ENCODE measurements around the gene FAM20C.

Gene FAM20C

DNA sequence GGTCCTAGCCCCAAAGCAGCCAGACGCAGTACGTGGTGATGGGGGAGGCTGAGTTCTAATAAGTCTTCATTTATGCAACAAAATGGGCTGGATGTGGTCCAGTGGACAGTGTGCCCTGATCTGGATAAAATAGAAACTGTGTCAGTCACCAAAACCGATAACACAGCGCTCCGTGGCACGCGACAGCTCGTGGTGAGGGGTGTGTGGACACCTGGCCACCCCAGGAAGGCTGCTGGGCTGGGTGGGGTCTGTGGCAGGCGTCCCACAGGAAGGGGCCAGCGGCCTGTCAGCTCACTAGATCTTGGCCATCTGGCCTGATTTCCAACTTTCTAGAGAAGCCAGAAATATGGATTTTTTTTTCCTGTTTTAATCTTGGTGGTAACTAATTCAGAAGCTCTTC lies 17.0 kb downstream of the FAM20C start:
- H3K4me3 ChIP-seq (ENCODE audit: low read depth in 1 of 5, low read length in 5 of 5): no peak overlapping the region
- H3K4me1 ChIP-seq (ENCODE audit: control insufficient read depth in 5 of 5, insufficient read depth in 5 of 5, low read length in 5 of 5): peaks cover 0 to 13% (median under 1%) of the 10 kb centered on the region in 5 donors
- H3K36me3 ChIP-seq (ENCODE audit: control insufficient read depth in 5 of 5, insufficient read depth in 5 of 5, low read length in 5 of 5): peaks cover 0 to 54% (median 36%) of the 10 kb centered on the region in 5 donors
- no peaks in the 10 kb centered on the region for H3K9me3 ChIP-seq (ENCODE audit: control insufficient read depth in 5 of 5, low read length in 5 of 5)
- no peak overlapping the region for H3K27ac ChIP-seq (ENCODE audit: low read depth, low read length)
- no peaks in the 10 kb centered on the region for H3K27me3 ChIP-seq (ENCODE audit: control insufficient read depth in 5 of 5, insufficient read depth in 4 of 5, low read length in 5 of 5)
- no peak overlapping the region for H3K9ac ChIP-seq (ENCODE audit: low read length in 5 of 5)

DNA sequence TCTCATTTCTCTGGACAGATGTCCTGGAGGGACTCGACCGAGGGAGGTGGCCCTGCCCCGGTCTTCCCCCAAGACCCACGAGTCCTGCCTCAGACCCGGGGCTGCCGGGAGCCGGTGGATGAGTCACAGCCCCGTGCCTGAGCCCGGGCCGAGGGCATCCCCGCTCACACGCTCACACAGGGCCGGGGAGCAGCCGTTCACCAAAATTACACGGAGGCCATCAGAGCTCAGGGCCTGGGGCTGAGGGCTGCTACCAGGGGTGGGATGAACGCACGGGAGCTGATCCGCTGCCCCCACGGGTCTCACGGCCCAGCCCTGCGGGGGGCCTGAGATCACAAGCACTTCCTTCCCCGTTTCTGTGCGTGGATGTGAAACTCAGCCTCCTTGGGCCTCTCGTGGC lies 17.5 kb downstream of the FAM20C start:
- H3K27ac ChIP-seq (ENCODE audit: low read depth, low read length): no peak overlapping the region
- H3K9ac ChIP-seq (ENCODE audit: low read length in 5 of 5): no peak overlapping the region
- peaks cover 0 to 54% (median 36%) of the 10 kb centered on the region in 5 donors for H3K36me3 ChIP-seq (ENCODE audit: control insufficient read depth in 5 of 5, insufficient read depth in 5 of 5, low read length in 5 of 5)
- H3K4me3 ChIP-seq (ENCODE audit: low read depth in 1 of 5, low read length in 5 of 5): no peak overlapping the region
- no peaks in the 10 kb centered on the region for H3K27me3 ChIP-seq (ENCODE audit: control insufficient read depth in 5 of 5, insufficient read depth in 4 of 5, low read length in 5 of 5)
- no peaks in the 10 kb centered on the region for H3K9me3 ChIP-seq (ENCODE audit: control insufficient read depth in 5 of 5, low read length in 5 of 5)
- peaks cover 0 to 13% (median 4%) of the 10 kb centered on the region in 5 donors for H3K4me1 ChIP-seq (ENCODE audit: control insufficient read depth in 5 of 5, insufficient read depth in 5 of 5, low read length in 5 of 5)

DNA sequence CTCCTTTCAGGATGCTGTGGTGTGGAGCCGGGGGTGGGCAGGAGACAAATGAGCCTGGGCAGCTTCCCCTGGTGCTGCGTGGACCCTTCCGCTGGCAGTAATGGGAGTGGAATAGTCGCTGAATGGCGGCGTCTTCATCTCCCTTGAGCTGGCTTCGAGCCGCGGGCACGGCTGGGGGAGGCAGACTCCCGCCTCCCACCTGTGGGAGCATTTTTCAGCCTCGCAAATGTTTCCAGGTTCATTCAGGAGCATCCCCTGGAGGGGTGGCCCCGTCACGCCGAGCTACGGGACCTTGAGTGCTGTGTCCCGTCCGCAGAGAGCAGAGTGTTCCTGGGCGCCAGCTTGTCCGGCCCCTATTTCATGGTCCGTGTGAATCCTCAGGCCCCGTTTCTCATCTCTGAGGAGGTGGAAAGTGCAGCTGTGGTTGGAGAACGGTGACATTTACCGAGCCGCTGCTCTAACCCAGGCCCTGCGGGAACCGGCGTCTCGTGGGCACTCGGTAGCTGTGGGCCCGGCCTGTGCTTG lies 18.1 kb downstream of the FAM20C start:
- peaks cover 0 to 49% (median 31%) of the 10 kb centered on the region in 5 donors for H3K36me3 ChIP-seq (ENCODE audit: control insufficient read depth in 5 of 5, insufficient read depth in 5 of 5, low read length in 5 of 5)

DNA sequence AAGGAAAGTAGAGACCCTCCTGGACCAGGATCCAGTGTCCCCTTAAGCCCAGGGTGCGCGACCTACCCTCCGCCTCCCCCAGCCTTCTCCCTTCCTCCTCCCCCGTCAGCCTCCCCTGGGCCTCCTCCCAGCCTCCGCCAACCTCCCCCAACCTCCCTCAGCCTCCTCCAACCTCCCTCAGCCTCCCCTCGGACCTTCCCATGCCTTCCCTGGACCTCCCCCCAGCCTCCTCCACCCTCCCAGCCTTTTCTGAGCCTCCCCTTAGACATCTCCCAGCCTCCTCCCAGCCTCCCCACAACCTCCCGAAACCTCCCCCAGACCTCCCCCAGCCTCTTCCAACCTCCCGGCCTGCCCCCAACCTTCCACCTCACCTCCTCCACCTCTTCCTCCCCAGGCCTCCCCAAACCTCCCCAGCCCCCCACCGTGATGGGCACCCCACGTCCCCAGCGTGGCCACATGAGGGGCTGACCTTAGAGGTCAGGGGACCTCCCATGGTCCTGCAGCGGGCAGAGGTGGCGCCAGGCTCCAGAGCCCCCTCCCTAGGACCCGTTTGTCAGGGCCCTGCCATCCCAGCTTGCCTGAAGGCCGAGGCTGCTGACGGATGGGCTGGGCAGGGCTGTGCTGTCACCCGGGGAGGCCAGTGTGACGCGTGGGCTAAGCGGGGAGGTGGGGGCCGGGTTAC lies 18.8 kb downstream of the FAM20C start:
- Histone ChIP-seq H3K27me3 (ENCODE audit: control insufficient read depth in 5 of 5, insufficient read depth in 4 of 5, low read length in 5 of 5) (no peaks in the 10 kb centered on the region), H3K9ac (ENCODE audit: low read length in 5 of 5) (no peak overlapping the region), H3K4me3 (ENCODE audit: low read depth in 1 of 5, low read length in 5 of 5) (no peak overlapping the region), H3K27ac (ENCODE audit: low read depth, low read length) (no peak overlapping the region), H3K36me3 (ENCODE audit: control insufficient read depth in 5 of 5, insufficient read depth in 5 of 5, low read length in 5 of 5) (peaks cover 0 to 42% (median 23%) of the 10 kb centered on the region in 5 donors), H3K4me1 (ENCODE audit: control insufficient read depth in 5 of 5, insufficient read depth in 5 of 5, low read length in 5 of 5) (peaks cover 0 to 13% (median 4%) of the 10 kb centered on the region in 5 donors), H3K9me3 (ENCODE audit: control insufficient read depth in 5 of 5, low read length in 5 of 5) (no peaks in the 10 kb centered on the region)

More for the DNA sequence above, 18.1 kb downstream of the FAM20C start:
- Histone ChIP-seq H3K4me3 (ENCODE audit: low read depth in 1 of 5, low read length in 5 of 5) (no peak overlapping the region), H3K9ac (ENCODE audit: low read length in 5 of 5) (no peak overlapping the region), H3K9me3 (ENCODE audit: control insufficient read depth in 5 of 5, low read length in 5 of 5) (no peaks in the 10 kb centered on the region), H3K27ac (ENCODE audit: low read depth, low read length) (no peak overlapping the region), H3K4me1 (ENCODE audit: control insufficient read depth in 5 of 5, insufficient read depth in 5 of 5, low read length in 5 of 5) (peaks cover 0 to 13% (median 4%) of the 10 kb centered on the region in 5 donors), H3K27me3 (ENCODE audit: control insufficient read depth in 5 of 5, insufficient read depth in 4 of 5, low read length in 5 of 5) (no peaks in the 10 kb centered on the region)

- Histone ChIP-seq H3K27ac (ENCODE audit: low read depth, low read length) (no peak overlapping the region), H3K9ac (ENCODE audit: low read length in 5 of 5) (no peak overlapping the region), H3K27me3 (ENCODE audit: control insufficient read depth in 5 of 5, insufficient read depth in 4 of 5, low read length in 5 of 5) (no peaks in the 10 kb centered on the region), H3K4me1 (ENCODE audit: control insufficient read depth in 5 of 5, insufficient read depth in 5 of 5, low read length in 5 of 5) (peaks cover 4 to 18% (median 5%) of the 10 kb centered on the region in 5 donors), H3K4me3 (ENCODE audit: low read depth in 1 of 5, low read length in 5 of 5) (no peak overlapping the region), H3K9me3 (ENCODE audit: control insufficient read depth in 5 of 5, low read length in 5 of 5) (no peaks in the 10 kb centered on the region), H3K36me3 (ENCODE audit: control insufficient read depth in 5 of 5, insufficient read depth in 5 of 5, low read length in 5 of 5) (peaks cover 0 to 37% (median 20%) of the 10 kb centered on the region in 5 donors)
Observed at GRCh38 chr7:211715-212058, 19.3 kb downstream of the FAM20C start.

- peaks cover 0 to 37% (median 21%) of the 10 kb centered on the region in 5 donors for H3K36me3 ChIP-seq (ENCODE audit: control insufficient read depth in 5 of 5, insufficient read depth in 5 of 5, low read length in 5 of 5)
- H3K9ac ChIP-seq (ENCODE audit: low read length in 5 of 5): no peak overlapping the region
- H3K4me1 ChIP-seq (ENCODE audit: control insufficient read depth in 5 of 5, insufficient read depth in 5 of 5, low read length in 5 of 5): peaks cover 5 to 24% (median 10%) of the 10 kb centered on the region in 5 donors
- no peak overlapping the region for H3K27ac ChIP-seq (ENCODE audit: low read depth, low read length)
- no peaks in the 10 kb centered on the region for H3K9me3 ChIP-seq (ENCODE audit: control insufficient read depth in 5 of 5, low read length in 5 of 5)
- no peak overlapping the region for H3K4me3 ChIP-seq (ENCODE audit: low read depth in 1 of 5, low read length in 5 of 5)
- H3K27me3 ChIP-seq (ENCODE audit: control insufficient read depth in 5 of 5, insufficient read depth in 4 of 5, low read length in 5 of 5): no peaks in the 10 kb centered on the region
Observed at GRCh38 chr7:212754-213153, 20.4 kb downstream of the FAM20C start.

GRCh38 chr7:213324-213993 lies 21.1 kb downstream of the FAM20C start:
- H3K4me3 ChIP-seq (ENCODE audit: low read depth in 1 of 5, low read length in 5 of 5): no peak overlapping the region
- H3K9ac ChIP-seq (ENCODE audit: low read length in 5 of 5): no peak overlapping the region
- H3K27ac ChIP-seq (ENCODE audit: low read depth, low read length): no peak overlapping the region
- no peaks in the 10 kb centered on the region for H3K27me3 ChIP-seq (ENCODE audit: control insufficient read depth in 5 of 5, insufficient read depth in 4 of 5, low read length in 5 of 5)
- no peaks in the 10 kb centered on the region for H3K9me3 ChIP-seq (ENCODE audit: control insufficient read depth in 5 of 5, low read length in 5 of 5)
- peaks cover 0 to 38% (median 26%) of the 10 kb centered on the region in 5 donors for H3K36me3 ChIP-seq (ENCODE audit: control insufficient read depth in 5 of 5, insufficient read depth in 5 of 5, low read length in 5 of 5)
- H3K4me1 ChIP-seq (ENCODE audit: control insufficient read depth in 5 of 5, insufficient read depth in 5 of 5, low read length in 5 of 5): peaks cover 5 to 24% (median 10%) of the 10 kb centered on the region in 5 donors

DNA sequence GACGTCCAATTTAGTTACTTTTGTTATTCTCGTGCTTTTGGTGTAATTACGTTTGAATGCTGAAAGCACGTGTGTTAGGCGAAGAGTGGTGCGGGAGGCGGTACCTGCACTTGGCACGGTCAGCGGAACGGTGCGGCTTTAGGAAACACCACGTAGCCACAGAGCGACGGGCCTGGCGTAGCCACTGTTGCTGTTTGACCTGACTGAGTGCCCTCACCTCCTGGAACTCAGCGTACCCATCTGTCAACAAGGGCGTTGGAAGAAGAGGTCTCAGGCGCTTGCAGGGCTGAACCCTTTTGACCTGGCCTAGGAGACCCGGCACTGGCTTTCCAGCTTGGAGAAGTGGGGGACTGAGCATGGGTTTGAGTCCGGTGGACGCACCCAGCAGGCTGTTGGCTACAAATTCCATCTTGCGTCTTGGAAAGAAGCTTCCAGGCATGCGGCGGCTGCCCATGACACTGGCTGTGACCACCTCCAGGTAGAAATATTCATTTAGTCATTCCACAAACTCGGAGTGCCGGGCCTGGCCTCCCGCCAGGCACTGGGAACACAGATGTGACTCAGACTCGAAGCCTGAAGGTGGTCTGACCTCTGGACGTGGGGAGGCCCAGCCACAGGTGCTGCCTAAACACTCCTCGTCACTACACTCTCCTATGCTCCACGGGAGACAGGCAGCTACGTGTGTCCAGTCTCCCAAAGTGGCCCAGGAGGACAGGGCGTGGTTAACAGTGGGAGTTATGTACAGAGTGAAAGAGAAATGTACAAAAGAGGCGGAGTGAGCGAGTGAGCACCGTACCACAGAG lies 22.2 kb downstream of the FAM20C start:
- Histone ChIP-seq H3K27ac (ENCODE audit: low read depth, low read length) (no peak overlapping the region), H3K36me3 (ENCODE audit: control insufficient read depth in 5 of 5, insufficient read depth in 5 of 5, low read length in 5 of 5) (peaks cover 0 to 40% (median 18%) of the 10 kb centered on the region in 5 donors), H3K9me3 (ENCODE audit: control insufficient read depth in 5 of 5, low read length in 5 of 5) (no peaks in the 10 kb centered on the region), H3K4me3 (ENCODE audit: low read depth in 1 of 5, low read length in 5 of 5) (no peak overlapping the region), H3K27me3 (ENCODE audit: control insufficient read depth in 5 of 5, insufficient read depth in 4 of 5, low read length in 5 of 5) (no peaks in the 10 kb centered on the region), H3K9ac (ENCODE audit: low read length in 5 of 5) (no peak overlapping the region), H3K4me1 (ENCODE audit: control insufficient read depth in 5 of 5, insufficient read depth in 5 of 5, low read length in 5 of 5) (peaks cover 5 to 26% (median 12%) of the 10 kb centered on the region in 5 donors)

DNA sequence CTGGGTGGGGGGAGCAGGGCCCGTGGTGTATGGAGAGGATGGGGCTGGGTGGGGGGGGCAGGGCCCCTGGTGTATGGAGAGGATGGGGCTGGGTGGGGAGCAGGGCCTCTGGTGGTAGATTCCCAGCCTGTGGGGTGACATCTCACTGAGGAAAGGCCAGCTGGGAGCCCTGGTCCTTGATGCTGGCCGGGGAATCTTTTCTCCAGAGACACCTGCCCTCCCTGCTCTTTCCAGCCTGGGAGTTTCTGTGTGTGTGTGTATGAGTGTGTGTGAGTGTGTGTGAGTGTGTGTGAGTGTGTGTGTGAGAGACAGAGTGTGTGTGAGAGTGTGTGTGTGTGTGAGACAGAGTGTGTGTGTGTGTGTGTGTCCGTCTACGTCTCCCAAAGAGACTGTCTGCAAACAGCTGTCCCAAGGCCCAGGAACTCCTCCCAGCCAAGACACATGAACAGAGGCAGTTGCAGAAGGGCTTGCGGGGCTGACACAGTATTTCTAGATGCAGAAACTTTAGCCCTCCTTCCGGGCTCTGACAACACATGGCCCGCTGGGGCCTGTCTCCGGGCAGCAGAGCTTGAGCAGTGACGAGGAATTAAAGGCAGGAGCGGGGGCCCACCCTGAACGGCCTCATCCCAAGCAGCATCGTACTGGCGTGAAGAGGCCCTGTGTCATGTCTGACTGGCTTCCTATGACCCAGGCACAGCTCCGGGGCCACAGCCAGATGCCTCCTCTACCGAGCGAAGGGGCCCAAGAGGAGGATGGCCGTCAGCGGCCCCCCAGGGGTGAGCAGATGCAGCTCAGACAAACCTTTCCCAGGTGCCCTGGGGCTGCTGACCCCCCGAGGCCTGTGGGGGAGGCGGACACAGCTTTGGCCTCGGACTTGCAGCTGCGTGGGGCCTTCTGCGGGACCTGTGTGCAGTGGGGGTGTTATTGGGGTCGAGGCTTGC lies 24.3 kb downstream of the FAM20C start:
- no peak overlapping the region for H3K27ac ChIP-seq (ENCODE audit: low read depth, low read length)
- H3K9me3 ChIP-seq (ENCODE audit: control insufficient read depth in 5 of 5, low read length in 5 of 5): no peaks in the 10 kb centered on the region
- no peaks in the 10 kb centered on the region for H3K27me3 ChIP-seq (ENCODE audit: control insufficient read depth in 5 of 5, insufficient read depth in 4 of 5, low read length in 5 of 5)
- H3K4me1 ChIP-seq (ENCODE audit: control insufficient read depth in 5 of 5, insufficient read depth in 5 of 5, low read length in 5 of 5): peaks cover 5 to 25% (median 17%) of the 10 kb centered on the region in 5 donors
- H3K9ac ChIP-seq (ENCODE audit: low read length in 5 of 5): no peak overlapping the region
- peaks cover 0 to 38% (median 10%) of the 10 kb centered on the region in 5 donors for H3K36me3 ChIP-seq (ENCODE audit: control insufficient read depth in 5 of 5, insufficient read depth in 5 of 5, low read length in 5 of 5)
- H3K4me3 ChIP-seq (ENCODE audit: low read depth in 1 of 5, low read length in 5 of 5): no peak overlapping the region
